HEK293 (cell line): ENCODE measurements around the gene COP1.

Experiments
- CTCF ChIA-PET: fragments of 350-600 bp; formaldehyde crosslinking; extraction: SDS; loops from one replicate; lab custom pipeline; 2021; ENCODE audit warnings: antibody characterized with exemption; lab: Yijun Ruan, JAX
- POLR2A ChIA-PET: fragments of 300-600 bp; formaldehyde crosslinking; extraction: SDS; loops from one replicate; lab custom pipeline; 2020; ENCODE audit warnings: antibody characterized with exemption, inconsistent platforms; lab: Yijun Ruan, JAX
- H3K27ac ChIP-seq: fragments of 200-500 bp; sonication (Bioruptor generic); 2 replicates; pipeline ENCODE4 v1.5.1; 2014; ENCODE audit warnings: low read depth, low read length, control low read depth, inconsistent platforms; ENCODE audit errors: extremely low read depth
- H3K36me3 ChIP-seq, 2 experiments: fragments of 200-500 bp in 1 of 2; sonication (Bioruptor generic) in 1 of 2; 1 replicate in 1 of 2; 2 replicates in 1 of 2; pipeline ENCODE4 v1.5.1; 2014 to 2017; ENCODE audit warnings: inconsistent platforms in 2 of 2, low read length in 2 of 2; ENCODE audit not compliant: control insufficient read depth in 2 of 2, insufficient read depth in 1 of 2
- H3K4me1 ChIP-seq: fragments of 200-500 bp; sonication (Bioruptor generic); 2 replicates; pipeline ENCODE4 v1.5.1; 2014; ENCODE audit warnings: mild to moderate bottlenecking, low read length, inconsistent platforms; ENCODE audit not compliant: control insufficient read depth, insufficient read depth
- H3K4me3 ChIP-seq: 2 replicates; pipeline ENCODE4 v1.5.1; 2011; ENCODE audit warnings: low read depth, mild to moderate bottlenecking, control low read depth, low read length, moderate library complexity
- H3K9me3 ChIP-seq: fragments of 200-500 bp; sonication (Bioruptor generic); 2 replicates; pipeline ENCODE4 v1.5.1; 2014; ENCODE audit warnings: low read depth, low read length, inconsistent platforms; ENCODE audit not compliant: control insufficient read depth, insufficient read depth
- PRDM1 ChIP-seq: fragments of 450-650 bp; formaldehyde crosslinking; IDR thresholded peaks from 2 replicates; pipeline ENCODE4; 2016; ENCODE audit warnings: missing biosample characterization, missing genetic modification characterization
- YY1 ChIP-seq: fragments of 450-650 bp; formaldehyde crosslinking; IDR thresholded peaks from 2 replicates; pipeline ENCODE4 v1.5.1; 2018; ENCODE audit warnings: missing biosample characterization, missing genetic modification characterization
- YY2 ChIP-seq: fragments of 450-650 bp; formaldehyde crosslinking; IDR thresholded peaks from 2 replicates; pipeline ENCODE4 v1.5.1; 2016; ENCODE audit warnings: missing biosample characterization, missing genetic modification characterization
- ZEB2 ChIP-seq: fragments of 450-650 bp; formaldehyde crosslinking; IDR thresholded peaks from 2 replicates; pipeline ENCODE4 v1.5.1; 2016; ENCODE audit warnings: missing biosample characterization, missing genetic modification characterization
- ZNF155 ChIP-seq: fragments of 450-650 bp; formaldehyde crosslinking; IDR thresholded peaks from 2 replicates; pipeline ENCODE4 v1.5.1; 2016; ENCODE audit warnings: missing biosample characterization, missing genetic modification characterization
- ZNF433 ChIP-seq: fragments of 450-650 bp; formaldehyde crosslinking; IDR thresholded peaks from 2 replicates; pipeline ENCODE4 v1.5.1; 2016; ENCODE audit warnings: missing biosample characterization, missing genetic modification characterization, low read depth
- ZNF48 ChIP-seq: fragments of 450-650 bp; formaldehyde crosslinking; IDR thresholded peaks from 2 replicates; pipeline ENCODE4 v1.5.1; 2016; ENCODE audit warnings: missing biosample characterization, missing genetic modification characterization
- ZNF510 ChIP-seq: fragments of 450-650 bp; formaldehyde crosslinking; IDR thresholded peaks from 2 replicates; pipeline ENCODE4 v1.5.1; 2018; ENCODE audit warnings: mild to moderate bottlenecking, missing genetic modification characterization, missing biosample characterization; ENCODE audit not compliant: insufficient replicate concordance
- ZNF561 ChIP-seq: fragments of 450-650 bp; IDR thresholded peaks from 2 replicates; pipeline ENCODE4 v1.5.1; 2018; ENCODE audit warnings: missing biosample characterization, missing genetic modification characterization, borderline replicate concordance
- ZNF624 ChIP-seq: fragments of 450-650 bp; formaldehyde crosslinking; IDR thresholded peaks from 2 replicates; pipeline ENCODE4 v1.5.1; 2017; ENCODE audit warnings: missing biosample characterization, missing genetic modification characterization
- ZNF660 ChIP-seq: fragments of 450-650 bp; IDR thresholded peaks from 2 replicates; pipeline ENCODE4 v1.5.1; 2018; ENCODE audit warnings: missing biosample characterization, mild to moderate bottlenecking, missing genetic modification characterization
- ZNF768 ChIP-seq: fragments of 450-650 bp; formaldehyde crosslinking; IDR thresholded peaks from 2 replicates; pipeline ENCODE4 v1.5.1; 2018; ENCODE audit warnings: missing biosample characterization, mild to moderate bottlenecking, missing genetic modification characterization
- ZNF830 ChIP-seq: fragments of 450-650 bp; IDR thresholded peaks from 2 replicates; pipeline ENCODE4 v1.5.0; 2018; ENCODE audit warnings: missing biosample characterization, missing genetic modification characterization, low read depth, mild to moderate bottlenecking, moderate library complexity
- TF ChIP-seq, protein P1 (sequence below): fragments of 450-650 bp; formaldehyde crosslinking; IDR thresholded peaks from 2 replicates; pipeline ENCODE4 v1.5.1; 2016; ENCODE audit warnings: missing biosample characterization, missing genetic modification characterization
- TF ChIP-seq, protein P2 (sequence below): fragments of 450-650 bp; formaldehyde crosslinking; IDR thresholded peaks from 2 replicates; pipeline ENCODE4 v1.5.1; 2017; ENCODE audit warnings: missing biosample characterization, missing genetic modification characterization
- TF ChIP-seq, protein P3 (sequence below): fragments of 450-650 bp; formaldehyde crosslinking; IDR thresholded peaks from 2 replicates; pipeline ENCODE4 v1.5.1; 2016; ENCODE audit warnings: missing biosample characterization, missing genetic modification characterization
- TF ChIP-seq, protein P4 (sequence below): fragments of 450-650 bp; formaldehyde crosslinking; IDR thresholded peaks from 2 replicates; pipeline ENCODE4 v1.5.1; 2016; ENCODE audit warnings: missing biosample characterization, missing genetic modification characterization
- TF ChIP-seq, protein P5 (sequence below): fragments of 450-650 bp; formaldehyde crosslinking; IDR thresholded peaks from 2 replicates; pipeline ENCODE4 v1.5.1; 2016; ENCODE audit warnings: missing biosample characterization, missing genetic modification characterization
- TF ChIP-seq, protein P6 (sequence below): fragments of 450-650 bp; formaldehyde crosslinking; IDR thresholded peaks from 2 replicates; pipeline ENCODE4 v1.5.1; 2017; ENCODE audit warnings: missing biosample characterization, missing genetic modification characterization

COP1 gene

DNA sequence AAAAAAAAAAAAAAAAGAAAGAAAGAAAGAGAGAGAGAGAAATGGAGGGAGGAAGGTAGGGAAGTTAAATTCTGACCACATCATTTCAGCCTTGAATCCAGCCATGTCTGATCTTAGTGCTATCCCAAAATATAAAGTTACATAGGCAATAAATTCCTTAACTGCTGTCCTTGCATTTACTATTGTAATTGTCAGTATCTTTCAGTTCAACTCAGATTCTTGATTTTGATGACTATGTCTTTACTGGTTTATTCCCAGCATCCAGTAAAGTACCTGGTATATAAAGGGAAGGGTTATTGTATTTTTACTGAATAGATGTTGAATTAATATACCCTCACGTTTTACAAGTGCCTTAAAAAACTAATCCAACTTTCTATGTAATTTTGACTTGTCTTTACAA, 8.9 kb upstream of the COP1 start:
- H3K4me3 ChIP-seq: no peak overlapping the region
- no peak overlapping the region for H3K27ac ChIP-seq
- POLR2A ChIA-PET: interaction anchor here (0.7 kb wide), 1 partner anchor 562 kb away, joined by 8 read pairs; no protein-coding TSS in a partner anchor
- CTCF ChIA-PET: no interaction called here
- H3K9me3 ChIP-seq: no peaks in the 10 kb centered on the region
- TF ChIP-seq, protein P1, sequence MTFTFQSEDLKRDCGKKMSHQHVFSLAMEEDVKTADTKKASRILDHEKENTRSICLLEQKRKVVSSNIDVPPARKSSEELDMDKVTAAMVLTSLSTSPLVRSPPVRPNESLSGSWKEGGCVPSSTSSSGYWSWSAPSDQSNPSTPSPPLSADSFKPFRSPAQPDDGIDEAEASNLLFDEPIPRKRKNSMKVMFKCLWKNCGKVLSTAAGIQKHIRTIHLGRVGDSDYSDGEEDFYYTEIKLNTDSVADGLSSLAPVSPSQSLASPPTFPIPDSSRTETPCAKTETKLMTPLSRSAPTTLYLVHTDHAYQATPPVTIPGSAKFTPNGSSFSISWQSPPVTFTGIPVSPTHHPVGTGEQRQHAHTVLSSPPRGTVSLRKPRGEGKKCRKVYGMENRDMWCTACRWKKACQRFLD (tag by site-specific recombination): no peak
- TF ChIP-seq ZNF155 (tag by site-specific recombination): no peak
- TF ChIP-seq, protein P2, sequence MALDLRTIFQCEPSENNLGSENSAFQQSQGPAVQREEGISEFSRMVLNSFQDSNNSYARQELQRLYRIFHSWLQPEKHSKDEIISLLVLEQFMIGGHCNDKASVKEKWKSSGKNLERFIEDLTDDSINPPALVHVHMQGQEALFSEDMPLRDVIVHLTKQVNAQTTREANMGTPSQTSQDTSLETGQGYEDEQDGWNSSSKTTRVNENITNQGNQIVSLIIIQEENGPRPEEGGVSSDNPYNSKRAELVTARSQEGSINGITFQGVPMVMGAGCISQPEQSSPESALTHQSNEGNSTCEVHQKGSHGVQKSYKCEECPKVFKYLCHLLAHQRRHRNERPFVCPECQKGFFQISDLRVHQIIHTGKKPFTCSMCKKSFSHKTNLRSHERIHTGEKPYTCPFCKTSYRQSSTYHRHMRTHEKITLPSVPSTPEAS: no peak
- TF ChIP-seq, protein P3, sequence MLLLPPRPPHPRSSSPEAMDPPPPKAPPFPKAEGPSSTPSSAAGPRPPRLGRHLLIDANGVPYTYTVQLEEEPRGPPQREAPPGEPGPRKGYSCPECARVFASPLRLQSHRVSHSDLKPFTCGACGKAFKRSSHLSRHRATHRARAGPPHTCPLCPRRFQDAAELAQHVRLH (tag by site-specific recombination): no peak
- TF ChIP-seq ZNF433 (tag by site-specific recombination): no peak
- TF ChIP-seq, protein P4, sequence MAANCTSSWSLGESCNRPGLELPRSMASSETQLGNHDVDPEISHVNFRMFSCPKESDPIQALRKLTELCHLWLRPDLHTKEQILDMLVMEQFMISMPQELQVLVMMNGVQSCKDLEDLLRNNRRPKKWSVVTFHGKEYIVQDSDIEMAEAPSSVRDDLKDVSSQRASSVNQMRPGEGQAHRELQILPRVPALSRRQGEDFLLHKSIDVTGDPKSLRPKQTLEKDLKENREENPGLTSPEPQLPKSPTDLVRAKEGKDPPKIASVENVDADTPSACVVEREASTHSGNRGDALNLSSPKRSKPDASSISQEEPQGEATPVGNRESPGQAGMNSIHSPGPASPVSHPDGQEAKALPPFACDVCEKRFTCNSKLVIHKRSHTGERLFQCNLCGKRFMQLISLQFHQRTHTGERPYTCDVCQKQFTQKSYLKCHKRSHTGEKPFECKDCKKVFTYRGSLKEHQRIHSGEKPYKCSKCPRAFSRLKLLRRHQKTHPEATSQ (tag by site-specific recombination): no peak
- TF ChIP-seq, protein P5, sequence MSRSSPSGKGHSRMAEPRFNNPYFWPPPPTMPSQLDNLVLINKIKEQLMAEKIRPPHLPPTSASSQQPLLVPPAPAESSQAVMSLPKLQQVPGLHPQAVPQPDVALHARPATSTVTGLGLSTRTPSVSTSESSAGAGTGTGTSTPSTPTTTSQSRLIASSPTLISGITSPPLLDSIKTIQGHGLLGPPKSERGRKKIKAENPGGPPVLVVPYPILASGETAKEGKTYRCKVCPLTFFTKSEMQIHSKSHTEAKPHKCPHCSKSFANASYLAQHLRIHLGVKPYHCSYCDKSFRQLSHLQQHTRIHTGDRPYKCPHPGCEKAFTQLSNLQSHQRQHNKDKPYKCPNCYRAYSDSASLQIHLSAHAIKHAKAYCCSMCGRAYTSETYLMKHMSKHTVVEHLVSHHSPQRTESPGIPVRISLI (tag by site-specific recombination): no peak
- TF ChIP-seq ZNF561: no peak
- no peak for TF ChIP-seq PRDM1
- TF ChIP-seq ZNF660 (tag by site-specific recombination): no peak
- no peak for TF ChIP-seq YY2 (tag by site-specific recombination)
- no peak for TF ChIP-seq ZEB2
- no peak for TF ChIP-seq ZNF48 (tag by site-specific recombination)
- TF ChIP-seq ZNF768 (tag by site-specific recombination): no peak
- TF ChIP-seq, protein P6, sequence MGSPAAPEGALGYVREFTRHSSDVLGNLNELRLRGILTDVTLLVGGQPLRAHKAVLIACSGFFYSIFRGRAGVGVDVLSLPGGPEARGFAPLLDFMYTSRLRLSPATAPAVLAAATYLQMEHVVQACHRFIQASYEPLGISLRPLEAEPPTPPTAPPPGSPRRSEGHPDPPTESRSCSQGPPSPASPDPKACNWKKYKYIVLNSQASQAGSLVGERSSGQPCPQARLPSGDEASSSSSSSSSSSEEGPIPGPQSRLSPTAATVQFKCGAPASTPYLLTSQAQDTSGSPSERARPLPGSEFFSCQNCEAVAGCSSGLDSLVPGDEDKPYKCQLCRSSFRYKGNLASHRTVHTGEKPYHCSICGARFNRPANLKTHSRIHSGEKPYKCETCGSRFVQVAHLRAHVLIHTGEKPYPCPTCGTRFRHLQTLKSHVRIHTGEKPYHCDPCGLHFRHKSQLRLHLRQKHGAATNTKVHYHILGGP (tag by site-specific recombination): no peak
- TF ChIP-seq YY1: no peak
- no peak for TF ChIP-seq ZNF624 (tag by site-specific recombination)
- H3K4me1 ChIP-seq: no peaks in the 10 kb centered on the region
- no peaks in the 10 kb centered on the region for H3K36me3 ChIP-seq

DNA sequence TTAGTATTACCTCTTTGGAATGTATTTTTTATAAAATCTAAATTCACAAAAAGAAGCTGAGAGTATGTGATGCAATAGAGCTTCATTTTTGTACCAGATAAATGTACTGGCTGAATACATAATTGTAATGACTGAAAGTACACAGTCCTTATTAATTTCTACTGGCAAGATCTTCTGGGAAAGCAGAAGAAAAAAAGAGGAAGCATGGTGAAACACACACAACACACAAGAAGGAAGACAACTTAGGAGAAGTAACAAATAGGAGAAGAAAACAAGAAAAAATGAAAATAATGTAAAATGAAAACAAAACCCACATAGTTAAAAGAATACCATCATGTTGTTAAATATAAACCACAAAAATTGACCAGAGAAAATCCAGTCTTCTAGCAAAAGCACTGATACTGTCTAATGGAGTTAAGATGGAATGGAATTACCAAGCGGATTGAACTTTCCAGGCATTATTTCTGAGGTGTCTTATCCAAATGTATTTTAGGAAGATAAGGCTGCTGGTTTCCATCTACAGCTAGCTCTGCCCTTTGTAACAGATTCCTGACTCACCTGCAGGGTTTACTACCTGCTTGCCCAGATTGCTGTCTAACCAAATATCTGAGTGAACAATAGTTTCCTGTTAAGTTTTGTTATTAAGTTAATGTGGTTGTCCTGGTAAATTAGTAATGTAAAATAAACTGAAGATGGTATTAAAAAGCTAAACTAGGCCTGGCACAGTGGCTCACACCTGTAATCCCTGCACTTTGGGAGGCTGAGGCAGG, 4.5 kb upstream of the COP1 start:
- ChIA-PET CTCF (no interaction called here), POLR2A (no interaction called here)
- H3K4me3 ChIP-seq: no peak overlapping the region
- H3K27ac ChIP-seq: no peak overlapping the region
- no peaks in the 10 kb centered on the region for H3K4me1 ChIP-seq
- no peaks in the 10 kb centered on the region for H3K9me3 ChIP-seq
- TF ChIP-seq ZNF830 (tag by site-specific recombination) (no peak), ZNF510 (no peak)
- H3K36me3 ChIP-seq: no peaks in the 10 kb centered on the region
